ENCODE data around the gene GNAT2. TPM values are rescaled to one million over a fixed set of nuclear protein-coding genes. Genes with fewer than 3 reads are reported as not detected.

Gene GNAT2
- polyA plus RNA-seq, 1 donor: not detected

GRCh38 chr1:109627692-109628399 is 8.4 kb upstream of the GNAT2 start:
- no peak overlapping the region for H3K27ac ChIP-seq (ENCODE audit: low read length)
- H3K27me3 ChIP-seq (ENCODE audit: control insufficient read depth, insufficient read depth, low read length): no peaks in the 10 kb centered on the region
- no peak for DNase-seq
- WGBS (ENCODE audit: insufficient coverage, low lambda C conversion rate): no CpG with 5 or more reads among the region's 23 CpGs
- H3K4me1 ChIP-seq (ENCODE audit: control insufficient read depth, insufficient read depth, low read length): peaks cover 6% of the 10 kb centered on the region
- H3K36me3 ChIP-seq (ENCODE audit: control insufficient read depth, insufficient read depth, low read length): peaks cover 64% of the 10 kb centered on the region
- no peaks in the 10 kb centered on the region for H3K9me3 ChIP-seq (ENCODE audit: control insufficient read depth, low read depth, low read length)
- H3K4me3 ChIP-seq (ENCODE audit: low read length): no peak overlapping the region

- no peaks in the 10 kb centered on the region for H3K27me3 ChIP-seq (ENCODE audit: control insufficient read depth, insufficient read depth, low read length)
- no peak for DNase-seq
- H3K4me3 ChIP-seq (ENCODE audit: low read length): no peak overlapping the region
- H3K9me3 ChIP-seq (ENCODE audit: control insufficient read depth, low read depth, low read length): no peaks in the 10 kb centered on the region
- H3K27ac ChIP-seq (ENCODE audit: low read length): no peak overlapping the region
- peaks cover 59% of the 10 kb centered on the region for H3K36me3 ChIP-seq (ENCODE audit: control insufficient read depth, insufficient read depth, low read length)
- peaks cover 16% of the 10 kb centered on the region for H3K4me1 ChIP-seq (ENCODE audit: control insufficient read depth, insufficient read depth, low read length)
- no CpG with 5 or more reads among the region's 21 CpGs for WGBS (ENCODE audit: insufficient coverage, low lambda C conversion rate)
Measured at GRCh38 chr1:109626682-109627408, 7.4 kb upstream of the GNAT2 start.

GRCh38 chr1:109625601-109626560 is 6.5 kb upstream of the GNAT2 start:
- H3K27me3 ChIP-seq (ENCODE audit: control insufficient read depth, insufficient read depth, low read length): no peaks in the 10 kb centered on the region
- H3K36me3 ChIP-seq (ENCODE audit: control insufficient read depth, insufficient read depth, low read length): peaks cover 50% of the 10 kb centered on the region
- peaks cover 21% of the 10 kb centered on the region for H3K4me1 ChIP-seq (ENCODE audit: control insufficient read depth, insufficient read depth, low read length)
- no peak for DNase-seq
- WGBS (ENCODE audit: insufficient coverage, low lambda C conversion rate): no CpG with 5 or more reads among the region's 32 CpGs
- no peak overlapping the region for H3K27ac ChIP-seq (ENCODE audit: low read length)
- H3K4me3 ChIP-seq (ENCODE audit: low read length): no peak overlapping the region
- no peaks in the 10 kb centered on the region for H3K9me3 ChIP-seq (ENCODE audit: control insufficient read depth, low read depth, low read length)

- H3K27ac ChIP-seq (ENCODE audit: low read length): no peak overlapping the region
- WGBS (ENCODE audit: insufficient coverage, low lambda C conversion rate): no CpG with 5 or more reads among the region's 16 CpGs
Measured at GRCh38 chr1:109625176-109625575, 5.8 kb upstream of the GNAT2 start.

GRCh38 chr1:109624201-109625010 is 5.0 kb upstream of the GNAT2 start:
- Histone ChIP-seq H3K36me3 (ENCODE audit: control insufficient read depth, insufficient read depth, low read length) (peaks cover 37% of the 10 kb centered on the region), H3K4me3 (ENCODE audit: low read length) (no peak overlapping the region), H3K9me3 (ENCODE audit: control insufficient read depth, low read depth, low read length) (no peaks in the 10 kb centered on the region), H3K27me3 (ENCODE audit: control insufficient read depth, insufficient read depth, low read length) (no peaks in the 10 kb centered on the region), H3K27ac (ENCODE audit: low read length) (no peak overlapping the region), H3K4me1 (ENCODE audit: control insufficient read depth, insufficient read depth, low read length) (peaks cover 22% of the 10 kb centered on the region)
- DNase-seq: no peak
- WGBS (ENCODE audit: insufficient coverage, low lambda C conversion rate): no CpG with 5 or more reads among the region's 17 CpGs

More at GRCh38 chr1:109625176-109625575, 5.8 kb upstream of the GNAT2 start:
- DNase-seq: no peak
- H3K4me3 ChIP-seq (ENCODE audit: low read length): no peak overlapping the region
- H3K36me3 ChIP-seq (ENCODE audit: control insufficient read depth, insufficient read depth, low read length): peaks cover 45% of the 10 kb centered on the region
- peaks cover 21% of the 10 kb centered on the region for H3K4me1 ChIP-seq (ENCODE audit: control insufficient read depth, insufficient read depth, low read length)
- no peaks in the 10 kb centered on the region for H3K27me3 ChIP-seq (ENCODE audit: control insufficient read depth, insufficient read depth, low read length)
- H3K9me3 ChIP-seq (ENCODE audit: control insufficient read depth, low read depth, low read length): no peaks in the 10 kb centered on the region

GRCh38 chr1:109623601-109624161 is 4.3 kb upstream of the GNAT2 start:
- Histone ChIP-seq H3K4me3 (ENCODE audit: low read length) (no peak overlapping the region), H3K27me3 (ENCODE audit: control insufficient read depth, insufficient read depth, low read length) (no peaks in the 10 kb centered on the region), H3K36me3 (ENCODE audit: control insufficient read depth, insufficient read depth, low read length) (peaks cover 30% of the 10 kb centered on the region), H3K9me3 (ENCODE audit: control insufficient read depth, low read depth, low read length) (no peaks in the 10 kb centered on the region), H3K27ac (ENCODE audit: low read length) (no peak overlapping the region), H3K4me1 (ENCODE audit: control insufficient read depth, insufficient read depth, low read length) (peaks cover 29% of the 10 kb centered on the region)
- WGBS (ENCODE audit: insufficient coverage, low lambda C conversion rate): no CpG with 5 or more reads among the region's 11 CpGs
- DNase-seq: no peak

GRCh38 chr1:109622895-109623294 is 3.5 kb upstream of the GNAT2 start:
- no peak overlapping the region for H3K4me3 ChIP-seq (ENCODE audit: low read length)
- no peak for DNase-seq
- no peaks in the 10 kb centered on the region for H3K27me3 ChIP-seq (ENCODE audit: control insufficient read depth, insufficient read depth, low read length)
- H3K4me1 ChIP-seq (ENCODE audit: control insufficient read depth, insufficient read depth, low read length): peaks cover 31% of the 10 kb centered on the region
- WGBS (ENCODE audit: insufficient coverage, low lambda C conversion rate): no CpG with 5 or more reads among the region's 3 CpGs
- peaks cover 22% of the 10 kb centered on the region for H3K36me3 ChIP-seq (ENCODE audit: control insufficient read depth, insufficient read depth, low read length)
- no peaks in the 10 kb centered on the region for H3K9me3 ChIP-seq (ENCODE audit: control insufficient read depth, low read depth, low read length)
- H3K27ac ChIP-seq (ENCODE audit: low read length): no peak overlapping the region

- WGBS (ENCODE audit: insufficient coverage, low lambda C conversion rate): no CpG with 5 or more reads among the region's 11 CpGs
- H3K9me3 ChIP-seq (ENCODE audit: control insufficient read depth, low read depth, low read length): no peaks in the 10 kb centered on the region
- peaks cover 16% of the 10 kb centered on the region for H3K36me3 ChIP-seq (ENCODE audit: control insufficient read depth, insufficient read depth, low read length)
- peaks cover 35% of the 10 kb centered on the region for H3K4me1 ChIP-seq (ENCODE audit: control insufficient read depth, insufficient read depth, low read length)
- no peaks in the 10 kb centered on the region for H3K27me3 ChIP-seq (ENCODE audit: control insufficient read depth, insufficient read depth, low read length)
- H3K27ac ChIP-seq (ENCODE audit: low read length): no peak overlapping the region
- H3K4me3 ChIP-seq (ENCODE audit: low read length): no peak overlapping the region
- DNase-seq: no peak
Measured at GRCh38 chr1:109622137-109622892, 2.9 kb upstream of the GNAT2 start.
